Common myeloid progenitor, CD34-positive (primary cell): ENCODE results near the gene BARX1.
"Not testable (repeated sequence)": the region's sequence is repeated elsewhere in the genome, so short reads cannot be mapped to it uniquely, and the experiment has no call there.

Source experiments
- CTCF ChIA-PET: fragments of 350-600 bp; sonication (Branson Sonifier 250); formaldehyde crosslinking; loops from one replicate; lab custom pipeline; 2021; ENCODE audit warnings: antibody characterized with exemption; lab: Charles Lee
- POLR2A ChIA-PET: fragments of 350-600 bp; sonication (Branson Sonifier 250); formaldehyde crosslinking; loops from one replicate; lab custom pipeline; 2021; ENCODE audit warnings: antibody characterized with exemption; lab: Charles Lee
- DNase-seq, 3 donors: peaks; one replicate each; pipeline versions ENCODE4 v3.0.0 to v3.0.0-alpha.2; 2013
- H3K27ac ChIP-seq, 2 experiments: 1 replicate in 1 of 2; 2 replicates in 1 of 2; pipeline ENCODE4 v1.7.0; 2013; ENCODE audit warnings: inconsistent platforms in 2 of 2, low read length in 2 of 2, mild to moderate bottlenecking in 2 of 2, low read depth in 1 of 2, moderate library complexity in 1 of 2; ENCODE audit not compliant: severe bottlenecking in 2 of 2, insufficient read depth in 1 of 2, poor library complexity in 1 of 2
- H3K27me3 ChIP-seq, 5 experiments: replicated peaks in 2 of 5; 1 replicate in 3 of 5; 2 replicates in 2 of 5; pipeline versions ENCODE4 v1.6.1 to v1.7.0; 2013; ENCODE audit warnings: low read length in 4 of 5, mild to moderate bottlenecking in 2 of 5, moderate library complexity in 2 of 5, inconsistent platforms in 1 of 5; ENCODE audit not compliant: insufficient read depth in 5 of 5, control insufficient read depth in 4 of 5
- H3K36me3 ChIP-seq, 4 experiments: 1 replicate in 2 of 4; 2 replicates in 2 of 4; pipeline versions ENCODE4 v1.6.1 to v1.7.0; 2013; ENCODE audit warnings: low read length in 3 of 4, control low read depth in 1 of 4, mild to moderate bottlenecking in 1 of 4; ENCODE audit not compliant: control insufficient read depth in 4 of 4, insufficient read depth in 4 of 4
- H3K4me1 ChIP-seq, 4 experiments: 1 replicate in 3 of 4; 2 replicates in 1 of 4; pipeline versions ENCODE4 v1.6.1 to v1.7.1; 2013; ENCODE audit warnings: low read length in 3 of 4, mild to moderate bottlenecking in 3 of 4, control low read depth in 1 of 4, inconsistent platforms in 1 of 4, moderate library complexity in 1 of 4; ENCODE audit not compliant: control insufficient read depth in 4 of 4, insufficient read depth in 4 of 4; ENCODE audit errors: control extremely low read depth in 1 of 4
- H3K4me3 ChIP-seq, 7 experiments: 1 replicate in 4 of 7; 2 replicates in 3 of 7; pipeline versions ENCODE4 v1.5.1 to v1.7.0; 2013; ENCODE audit warnings: mild to moderate bottlenecking in 7 of 7, low read length in 6 of 7, moderate library complexity in 6 of 7, inconsistent platforms in 2 of 7, low read depth in 2 of 7, control low read depth in 1 of 7; ENCODE audit not compliant: insufficient read depth in 4 of 7, control insufficient read depth in 1 of 7; ENCODE audit errors: extremely low read depth in 1 of 7
- H3K9me3 ChIP-seq, 5 experiments: 1 replicate in 4 of 5; 2 replicates in 1 of 5; pipeline versions ENCODE4 v1.6.1 to v1.7.1; 2013; ENCODE audit warnings: low read length in 4 of 5, mild to moderate bottlenecking in 2 of 5, inconsistent platforms in 1 of 5, low read depth in 1 of 5, moderate library complexity in 1 of 5; ENCODE audit not compliant: control insufficient read depth in 4 of 5, insufficient read depth in 2 of 5; ENCODE audit errors: control extremely low read depth in 1 of 5
- WGBS: methylation state at CpG from one replicate; pipeline ENCODE4 v1.1.5; 2013; ENCODE audit not compliant: insufficient coverage; 5-methylcytosine and 5-hydroxymethylcytosine counted together

The BARX1 gene

GRCh38 chr9:93967020-93967803 is 12.1 kb upstream of the BARX1 start:
- H3K9me3 ChIP-seq = no peaks in the 10 kb centered on the region
- peaks cover 0 to 5% (median 4%) of the 10 kb centered on the region in 4 experiments for H3K4me1 ChIP-seq
- DNase-seq = no peak
- no peaks in the 10 kb centered on the region for H3K36me3 ChIP-seq
- H3K4me3 ChIP-seq = no peak overlapping the region
- POLR2A ChIA-PET = no interaction called here
- H3K27me3 ChIP-seq = peaks cover 0 to 23% (median 12%) of the 10 kb centered on the region in 5 experiments
- no peak overlapping the region for H3K27ac ChIP-seq
- CTCF ChIA-PET = no interaction called here
- WGBS = 99% methylated on average over 8 of the region's 13 CpGs

GRCh38 chr9:93965830-93966577 is 10.8 kb upstream of the BARX1 start:
- no peak overlapping the region for H3K4me3 ChIP-seq
- DNase-seq = no peak
- ChIA-PET POLR2A (no interaction called here), CTCF (interaction anchor here (1.6 kb wide), 1 partner anchor 18 kb away, joined by 3 read pairs; no protein-coding TSS in a partner anchor)
- H3K36me3 ChIP-seq = no peaks in the 10 kb centered on the region
- WGBS = 86% methylated on average over 9 of the region's 11 CpGs
- H3K4me1 ChIP-seq = peaks cover 0 to 5% (median 4%) of the 10 kb centered on the region in 4 experiments
- peaks cover 6 to 35% (median 16%) of the 10 kb centered on the region in 5 experiments for H3K27me3 ChIP-seq
- no peaks in the 10 kb centered on the region for H3K9me3 ChIP-seq
- no peak overlapping the region for H3K27ac ChIP-seq

- 90% methylated on average over 4 of the region's 4 CpGs for WGBS
- DNase-seq = no peak
- Histone ChIP-seq H3K27ac (no peak overlapping the region), H3K27me3 (peaks cover 9 to 48% (median 25%) of the 10 kb centered on the region in 5 experiments), H3K4me3 (no peak overlapping the region), H3K36me3 (no peaks in the 10 kb centered on the region), H3K9me3 (no peaks in the 10 kb centered on the region), H3K4me1 (peaks cover 0 to 14% (median 9%) of the 10 kb centered on the region in 4 experiments)
- POLR2A ChIA-PET = no interaction called here
- CTCF ChIA-PET = interaction anchor here (0.5 to 6.5 kb wide), 10 partner anchors 9 to 841 kb away, joined by 3 to 91 read pairs (median 4); partner anchors contain the start of gene BARX1
Measured at GRCh38 chr9:93964685-93965084, 9.5 kb upstream of the BARX1 start.

- CTCF ChIA-PET = interaction anchor here (0.5 to 6.5 kb wide), 11 partner anchors 8 to 840 kb away, joined by 3 to 91 read pairs (median 4); partner anchors contain the start of gene BARX1
- Histone ChIP-seq H3K27me3 (peaks cover 9 to 56% (median 27%) of the 10 kb centered on the region in 5 experiments), H3K4me3 (no peak overlapping the region), H3K27ac (no peak overlapping the region), H3K4me1 (peaks cover 0 to 20% (median 15%) of the 10 kb centered on the region in 4 experiments), H3K36me3 (no peaks in the 10 kb centered on the region), H3K9me3 (no peaks in the 10 kb centered on the region)
- POLR2A ChIA-PET = no interaction called here
- 85% methylated on average over 8 of the region's 8 CpGs for WGBS
- DNase-seq = no peak
Measured at GRCh38 chr9:93963969-93964368, 8.8 kb upstream of the BARX1 start.

- WGBS = 90% methylated on average over 2 of the region's 3 CpGs
- CTCF ChIA-PET = interaction anchor here (1.0 to 6.5 kb wide), 9 partner anchors 8 to 281 kb away, joined by 3 to 91 read pairs (median 6); partner anchors contain the start of gene BARX1
- H3K36me3 ChIP-seq, H3K9me3 ChIP-seq, DNase-seq, H3K4me3 ChIP-seq, POLR2A ChIA-PET, H3K27ac ChIP-seq: not testable (repeated sequence)
- H3K27me3 ChIP-seq = peaks cover 9 to 60% (median 29%) of the 10 kb centered on the region in 5 experiments
- peaks cover 0 to 25% (median 20%) of the 10 kb centered on the region in 4 experiments for H3K4me1 ChIP-seq
Measured at GRCh38 chr9:93963489-93963888, 8.3 kb upstream of the BARX1 start.

GRCh38 chr9:93962561-93963440 is 7.6 kb upstream of the BARX1 start:
- Histone ChIP-seq H3K36me3 (no peaks in the 10 kb centered on the region), H3K27ac (no peak overlapping the region), H3K27me3 (peaks cover 9 to 67% (median 33%) of the 10 kb centered on the region in 5 experiments), H3K4me3 (no peak overlapping the region), H3K4me1 (peaks cover 0 to 31% (median 26%) of the 10 kb centered on the region in 4 experiments), H3K9me3 (no peaks in the 10 kb centered on the region)
- POLR2A ChIA-PET = no interaction called here
- peak; percentile 85 to 92 (median 90) for DNase-seq
- 11% methylated on average over 12 of the region's 22 CpGs for WGBS
- CTCF ChIA-PET = interaction anchor here (1.1 to 6.5 kb wide), 6 partner anchors 10 to 280 kb away, joined by 4 to 91 read pairs (median 6); no protein-coding TSS in a partner anchor
